Measurements from ENCODE around the gene CLMN. TPM values are rescaled to one million over a fixed set of nuclear protein-coding genes. Genes with fewer than 3 reads are reported as not detected.

The CLMN gene
- total and polyA plus RNA-seq, 9 of the 15 experiments (the other 6 are each of a cell fraction or from before 2014, with no cell fraction given) = 0.01 to 0.18 (median 0.07) TPM; not detected in 4

DNA sequence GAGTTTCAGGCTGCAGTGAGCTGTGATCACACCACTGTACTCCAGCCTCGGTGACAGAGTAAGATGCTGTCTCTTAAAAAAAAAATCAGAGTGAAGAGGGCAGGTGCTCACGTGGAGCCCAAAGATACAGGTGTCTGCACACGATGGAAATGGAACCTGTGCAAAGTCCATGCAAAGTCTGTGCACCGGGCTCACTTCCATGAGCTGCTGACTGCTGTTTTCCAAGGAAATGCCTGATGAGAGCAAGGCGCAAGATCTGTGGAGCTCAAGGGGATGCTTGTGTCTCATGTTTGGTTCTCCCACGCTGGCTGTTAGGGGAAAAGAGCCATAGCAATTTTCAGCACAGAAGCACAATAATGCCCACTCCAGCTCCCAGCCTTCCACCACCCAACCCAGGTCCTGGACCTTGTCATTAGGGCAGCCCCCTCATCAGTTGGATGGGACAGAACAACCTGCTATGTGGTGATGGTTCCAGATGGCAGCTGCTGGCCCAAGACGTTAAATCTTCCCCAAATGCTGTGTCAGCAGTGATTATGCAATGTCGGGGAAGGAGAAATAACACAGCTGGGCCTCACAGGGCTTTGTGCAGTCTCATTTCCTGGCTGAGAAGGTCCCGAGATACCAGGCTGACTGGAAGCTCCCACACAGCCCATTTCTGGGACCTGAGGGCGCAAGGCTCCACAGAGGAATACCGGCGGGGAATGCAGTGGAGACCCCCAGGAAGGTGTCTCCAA lies 134.5 kb downstream of the CLMN start:
- H3K9me1 ChIP-seq (ENCODE audit: control insufficient read depth, insufficient read depth, low read length) = no peaks in the 10 kb centered on the region
- H3K4me2 ChIP-seq (ENCODE audit: insufficient read depth, low read length) = peak overlapping the region; percentile 41; the same call in 1 of the 2 replicates
- intact Hi-C loops (cut with micrococcal nuclease) = no loop called here
- ATAC-seq = peak; percentile 84
- in situ Hi-C loops (cut with MboI) = no loop called here
- FAIRE-seq = no peak
- no peak overlapping the region for H3K9ac ChIP-seq (ENCODE audit: insufficient read depth in 1 of 2, low read depth in 2 of 2, low read length in 2 of 2)
- 4% methylated on average over 12 of the region's 12 CpGs for whole genome bisulfite sequencing (ENCODE audit: insufficient coverage, low coverage, missing lambda C conversion rate)
- ChIA-PET CTCF (ENCODE audit: low intra/inter-chr PET ratio) (no interaction called here), POLR2A (interaction anchor here (0.6 to 0.9 kb wide), 6 partner anchors 8 to 480 kb away, joined by 3 to 7 read pairs (median 3); partner anchors contain the start of gene DICER1)
- no peaks in the 10 kb centered on the region; the same call in 1 of the 2 replicates for H4K20me1 ChIP-seq (replicated peaks; ENCODE audit: control insufficient read depth, insufficient read depth, low read length)
- H3K4me1 ChIP-seq (replicated peaks in 1 of 2; ENCODE audit: control insufficient read depth in 2 of 2, insufficient read depth in 2 of 2, low read length in 2 of 2) = peaks cover 0 to 14% of the 10 kb centered on the region in 2 experiments; a peak in 3 of 5 replicates
- BruUV-seq (replicated peaks) = no TSS peak
- peaks cover 4 to 16% of the 10 kb centered on the region in 2 experiments; a peak in 2 of 5 replicates for H3K27me3 ChIP-seq (ENCODE audit: control insufficient read depth in 2 of 2, insufficient read depth in 2 of 2, low read length in 2 of 2)
- no peaks in the 10 kb centered on the region for H3K79me2 ChIP-seq (ENCODE audit: control insufficient read depth, insufficient read depth, low read length)
- H3K27ac ChIP-seq (ENCODE audit: extremely low read depth, low read depth, low read length) = no peak overlapping the region
- H3K4me3 ChIP-seq = no peak overlapping the region
- H3K36me3 ChIP-seq (ENCODE audit: control insufficient read depth, insufficient read depth, low read length) = no peaks in the 10 kb centered on the region
- peak in 3 of 4 experiments; percentile 10 to 40 (median 34) for DNase-seq (ENCODE audit: extremely low read depth in 1 of 4, low spot score in 3 of 4)
- no peak overlapping the region for H2AFZ ChIP-seq (ENCODE audit: low read depth, low read length)
- H3K9me3 ChIP-seq (replicated peaks; ENCODE audit: control insufficient read depth, insufficient read depth, low read depth, low read length) = no peaks in the 10 kb centered on the region
- peak in 1 of 2 experiments; percentile 24; a peak in 1 of 4 replicates for TF ChIP-seq TBL1XR1 (IDR thresholded peaks at IDR 0.05; ENCODE audit: low read length in 2 of 2)
- peak; percentile 51 for TF ChIP-seq NCOR1 (IDR thresholded peaks at IDR 0.05)
- peak; percentile 62; the same call in 1 of the 2 replicates for TF ChIP-seq KLF16 (IDR thresholded peaks at IDR 0.05)
- TF ChIP-seq RFX5 (IDR thresholded peaks at IDR 0.05; ENCODE audit: low read depth, low read length) = no peak
- no peak for TF ChIP-seq RB1 (IDR thresholded peaks at IDR 0.05; ENCODE audit: low read depth)
- TF ChIP-seq MEF2A (IDR thresholded peaks at IDR 0.05; ENCODE audit: control insufficient read depth, low read depth, low read length) = no peak
- TF ChIP-seq ATF1 (CRISPR knock-in tag; IDR thresholded peaks at IDR 0.05) = no peak
- no peak for TF ChIP-seq ATF1 (tag; IDR thresholded peaks at IDR 0.05)
- TF ChIP-seq TCF3 (CRISPR knock-in tag; IDR thresholded peaks at IDR 0.05) = peak; percentile 43
- peak; percentile 50 for TF ChIP-seq EP300 (IDR thresholded peaks at IDR 0.05; ENCODE audit: low read length)
- peak; percentile 13 for TF ChIP-seq DACH1 (IDR thresholded peaks at IDR 0.05; ENCODE audit: partially characterized antibody)
- TF ChIP-seq KLF10 (CRISPR knock-in tag; IDR thresholded peaks at IDR 0.05) = no peak
- peak; percentile 81 for TF ChIP-seq CEBPG (CRISPR knock-in tag; IDR thresholded peaks at IDR 0.05)
- TF ChIP-seq CEBPG (tag; conservative IDR thresholded peaks at IDR 0.05 in 1 of 2, IDR thresholded peaks at IDR 0.05 in 1 of 2) = peak; percentile 90 to 93
- peak; percentile 80 to 81 for TF ChIP-seq TRIM24 (IDR thresholded peaks at IDR 0.05)
- TF ChIP-seq, protein P1, sequence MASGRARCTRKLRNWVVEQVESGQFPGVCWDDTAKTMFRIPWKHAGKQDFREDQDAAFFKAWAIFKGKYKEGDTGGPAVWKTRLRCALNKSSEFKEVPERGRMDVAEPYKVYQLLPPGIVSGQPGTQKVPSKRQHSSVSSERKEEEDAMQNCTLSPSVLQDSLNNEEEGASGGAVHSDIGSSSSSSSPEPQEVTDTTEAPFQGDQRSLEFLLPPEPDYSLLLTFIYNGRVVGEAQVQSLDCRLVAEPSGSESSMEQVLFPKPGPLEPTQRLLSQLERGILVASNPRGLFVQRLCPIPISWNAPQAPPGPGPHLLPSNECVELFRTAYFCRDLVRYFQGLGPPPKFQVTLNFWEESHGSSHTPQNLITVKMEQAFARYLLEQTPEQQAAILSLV (tag; IDR thresholded peaks at IDR 0.05) = peak; percentile 27; the same call in 1 of the 2 replicates
- TF ChIP-seq, protein P2, sequence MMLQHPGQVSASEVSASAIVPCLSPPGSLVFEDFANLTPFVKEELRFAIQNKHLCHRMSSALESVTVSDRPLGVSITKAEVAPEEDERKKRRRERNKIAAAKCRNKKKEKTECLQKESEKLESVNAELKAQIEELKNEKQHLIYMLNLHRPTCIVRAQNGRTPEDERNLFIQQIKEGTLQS (IDR thresholded peaks at IDR 0.05) = peak; percentile 86
- TF ChIP-seq, protein P2 (CRISPR knock-in tag; conservative IDR thresholded peaks at IDR 0.05) = no peak
- TF ChIP-seq RCOR1 (IDR thresholded peaks at IDR 0.05; ENCODE audit: borderline replicate concordance in 1 of 2, low read depth in 2 of 2, low read length in 2 of 2) = peak in 1 of 2 experiments; percentile 67; a peak in 2 of 4 replicates
- no peak for TF ChIP-seq ZNF24 (IDR thresholded peaks at IDR 0.05)
- TF ChIP-seq, protein P3, sequence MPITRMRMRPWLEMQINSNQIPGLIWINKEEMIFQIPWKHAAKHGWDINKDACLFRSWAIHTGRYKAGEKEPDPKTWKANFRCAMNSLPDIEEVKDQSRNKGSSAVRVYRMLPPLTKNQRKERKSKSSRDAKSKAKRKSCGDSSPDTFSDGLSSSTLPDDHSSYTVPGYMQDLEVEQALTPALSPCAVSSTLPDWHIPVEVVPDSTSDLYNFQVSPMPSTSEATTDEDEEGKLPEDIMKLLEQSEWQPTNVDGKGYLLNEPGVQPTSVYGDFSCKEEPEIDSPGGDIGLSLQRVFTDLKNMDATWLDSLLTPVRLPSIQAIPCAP (CRISPR knock-in tag; IDR thresholded peaks at IDR 0.05; ENCODE audit: borderline replicate concordance) = no peak
- TF ChIP-seq RUNX1 (IDR thresholded peaks at IDR 0.05; ENCODE audit: low read depth) = no peak
- 0 out of 2 replicates have a peak, but pooled peaks have one; percentile 6 for TF ChIP-seq BHLHE40 (IDR thresholded peaks at IDR 0.05; ENCODE audit: low read length)

Data from K562 (cell line).